WI38 (cell line): Measurements from ENCODE around the gene ZNF333.

Source experiments
- H3K4me3 ChIP-seq: 2 replicates; pipeline ENCODE4 v1.5.1; 2011; ENCODE audit warnings: low read depth, mild to moderate bottlenecking, control low read depth, low read length
- CTCF ChIP-seq: IDR thresholded peaks from 2 replicates; pipeline ENCODE4 v1.5.1; 2012; ENCODE audit warnings: low read depth, mild to moderate bottlenecking, control low read depth, low read length

Gene ZNF333

GRCh38 chr19:14689598-14690503, at the start of gene ZNF333:
ZNF333 (plus strand) TSS chr19:14690048; CDS start chr19:14693492, 3,444 bp downstream.
- TF ChIP-seq CTCF: no peak
- peak within 1 kb of the TSS; percentile 94 for H3K4me3 ChIP-seq

- H3K4me3 ChIP-seq: no peak overlapping the region
- no peak for TF ChIP-seq CTCF
Observed at GRCh38 chr19:14648506-14648905, 41.3 kb upstream of the ZNF333 start.

GRCh38 chr19:14649020-14649419, 40.8 kb upstream of the ZNF333 start:
- TF ChIP-seq CTCF: no peak
- no peak overlapping the region for H3K4me3 ChIP-seq

- TF ChIP-seq CTCF: no peak
Observed at GRCh38 chr19:14650161-14650560, 39.7 kb upstream of the ZNF333 start.

GRCh38 chr19:14654786-14655560, 34.9 kb upstream of the ZNF333 start:
- no peak overlapping the region for H3K4me3 ChIP-seq
- TF ChIP-seq CTCF: no peak

More at GRCh38 chr19:14650161-14650560, 39.7 kb upstream of the ZNF333 start:
- no peak overlapping the region for H3K4me3 ChIP-seq

- no peak overlapping the region for H3K4me3 ChIP-seq
- TF ChIP-seq CTCF: no peak
Observed at GRCh38 chr19:14655726-14656125, 34.1 kb upstream of the ZNF333 start.
